ENCODE results near the gene STMND1.
"Not testable (repeated sequence)": the region's sequence is repeated elsewhere in the genome, so short reads cannot be mapped to it uniquely, and the experiment has no call there.

The STMND1 gene

DNA sequence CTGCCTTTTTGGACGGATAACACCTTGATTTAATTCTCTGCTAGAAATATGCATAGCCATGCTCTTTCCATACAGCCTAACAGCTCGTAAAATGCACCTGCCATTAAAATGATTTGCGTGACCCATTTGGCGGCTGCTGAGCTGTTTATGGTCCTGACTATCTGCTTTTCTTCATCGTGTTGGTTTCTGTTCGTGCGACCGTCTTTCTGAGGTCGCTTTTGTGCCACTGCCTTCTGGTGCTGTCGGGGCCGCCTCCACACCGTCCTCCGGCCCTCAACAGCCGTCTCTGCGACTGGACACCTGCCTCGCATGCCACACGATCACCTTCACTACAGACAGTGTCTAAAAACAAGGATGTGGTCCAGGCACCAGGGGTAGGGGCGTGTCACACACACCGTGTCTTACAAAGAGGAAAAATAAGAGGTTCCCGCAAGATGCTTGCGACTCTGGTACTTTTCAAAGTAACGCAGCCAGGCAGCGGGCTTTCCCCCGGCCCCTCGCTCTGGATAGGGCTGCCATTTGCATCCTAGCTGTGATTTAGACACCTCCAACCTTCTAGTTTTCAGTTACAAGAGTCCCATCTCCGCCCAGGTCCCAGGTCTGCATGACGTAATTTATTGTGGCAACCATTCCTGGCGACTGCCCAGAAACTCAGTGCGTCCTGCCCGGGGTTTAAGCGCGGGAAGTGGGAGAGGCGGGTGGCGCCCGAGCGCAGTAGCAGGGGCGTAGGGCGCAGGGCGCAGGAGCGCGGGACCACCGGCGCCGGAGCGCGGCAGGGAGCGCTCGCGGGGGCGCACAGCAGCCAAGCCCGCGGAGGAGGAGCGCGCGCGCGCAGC lies at the start of gene STMND1:
STMND1 (plus strand) TSS at position 629 of the 836 bp plus-strand sequence. CDS start 208 bp downstream, outside the sequence.
- no peak for DNase-seq

DNA sequence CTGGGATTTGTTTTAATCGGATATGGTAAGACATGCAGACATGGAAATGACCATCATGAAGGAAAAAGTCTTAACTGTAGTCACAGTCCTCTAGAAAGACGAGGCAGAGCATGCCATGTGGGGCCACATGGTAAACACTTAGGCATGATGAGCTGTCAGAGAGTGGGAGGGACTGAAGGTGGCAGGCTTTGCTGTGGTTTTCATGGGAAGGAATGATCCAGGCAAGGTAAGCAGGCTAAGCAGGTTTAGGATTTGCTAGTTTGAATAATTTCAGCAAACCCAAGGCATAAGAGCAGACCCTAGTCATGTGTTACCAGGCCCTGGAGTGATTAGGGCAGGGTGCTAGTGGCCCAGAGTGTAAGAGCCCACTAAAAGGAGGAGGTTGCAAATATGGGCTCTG lies 47.2 kb upstream of the STMND1 start:
- no peak for DNase-seq

DNA sequence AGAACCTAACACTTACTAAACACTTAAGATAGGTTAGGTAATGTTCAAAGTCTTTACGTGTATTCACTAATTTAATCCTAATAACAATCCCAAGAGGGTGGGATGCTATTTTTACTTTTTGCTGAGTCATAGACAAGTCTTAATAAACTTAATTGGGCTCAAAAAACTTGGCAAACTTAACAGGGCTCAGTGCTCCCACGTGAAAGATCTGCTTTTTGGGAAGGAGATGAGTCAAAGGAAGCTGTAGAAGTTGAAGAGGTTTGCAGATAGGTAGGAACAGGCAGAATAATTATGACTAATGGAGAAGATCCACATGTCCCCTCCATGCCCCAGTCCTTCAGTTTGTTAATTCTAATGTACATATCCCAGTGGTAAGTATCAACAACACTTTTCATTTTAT lies 44.5 kb upstream of the STMND1 start:
- no peak for DNase-seq

DNA sequence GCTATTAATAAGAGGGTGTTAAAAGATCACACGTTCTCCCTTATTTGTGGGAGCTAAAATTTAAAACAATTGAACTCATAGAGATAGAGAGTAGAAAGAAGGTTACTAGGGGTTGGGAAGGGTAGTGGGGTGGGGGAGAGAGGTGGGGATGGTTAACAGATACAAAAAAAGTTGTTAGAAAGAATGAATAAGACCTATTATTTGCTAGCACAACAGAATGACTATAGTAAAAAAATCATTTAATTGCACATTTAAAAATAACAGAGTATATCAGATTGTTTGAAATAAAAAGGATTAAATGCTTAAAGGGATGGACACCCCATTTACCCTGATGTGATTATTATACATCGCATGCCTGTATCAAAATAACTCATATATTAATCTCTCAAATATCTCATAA lies 43.3 kb upstream of the STMND1 start:
- no peak for DNase-seq

DNA sequence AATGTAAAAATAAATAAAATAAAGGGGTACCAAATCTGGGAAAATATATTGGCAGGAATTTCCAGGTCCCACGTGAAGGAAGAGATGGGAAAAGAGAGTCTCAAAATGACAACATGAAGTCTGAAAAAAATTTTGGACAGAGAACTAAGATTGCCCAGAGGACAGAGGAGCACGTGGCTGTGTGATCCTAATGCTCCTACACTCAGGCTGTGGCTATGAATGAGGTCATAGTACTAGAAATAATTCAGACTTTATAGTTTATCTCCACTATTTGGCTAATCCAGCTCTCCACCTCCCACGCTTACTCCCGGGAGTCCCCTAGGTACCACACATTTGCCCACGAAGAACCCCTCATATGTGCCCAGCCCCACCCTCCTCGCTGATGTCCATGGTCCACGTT lies 42.8 kb upstream of the STMND1 start:
- no peak for DNase-seq

DNA sequence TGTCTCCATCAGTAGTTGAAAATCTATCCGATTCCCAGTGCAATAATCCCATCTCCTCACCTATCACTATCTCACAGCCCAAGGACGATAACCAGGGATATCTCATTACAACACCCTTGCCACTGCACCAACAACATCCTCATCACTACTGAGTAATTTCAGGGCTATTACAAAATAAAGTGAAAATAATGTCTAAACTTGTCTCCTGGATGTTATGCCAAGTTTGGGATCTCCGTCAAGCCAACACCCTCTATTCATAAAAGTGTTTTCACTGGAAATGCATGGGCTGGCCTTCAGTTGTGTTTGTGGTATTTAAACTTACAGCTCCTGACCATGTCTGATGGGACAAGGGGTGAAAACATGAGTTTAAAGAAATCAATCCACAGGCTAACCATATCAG lies 42.0 kb upstream of the STMND1 start:
- no peak for DNase-seq

DNA sequence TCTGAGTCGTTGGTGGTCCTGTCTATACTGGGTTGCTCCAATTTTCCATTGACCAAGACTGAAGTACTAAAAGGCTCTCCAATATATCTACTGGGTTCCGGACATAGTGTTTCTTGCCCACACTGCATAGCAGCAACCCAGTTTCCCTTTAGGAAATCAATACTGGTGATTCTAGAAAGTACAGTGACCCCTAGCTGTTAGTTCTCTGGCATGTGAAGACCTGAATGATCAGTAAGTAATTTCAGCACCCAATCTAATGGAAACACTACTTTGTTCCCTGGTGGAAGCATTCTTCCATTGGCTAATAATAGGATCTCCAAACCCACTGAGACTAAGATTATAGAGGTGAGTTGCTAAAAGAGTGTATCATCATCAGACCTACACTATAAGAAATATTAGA lies 40.8 kb upstream of the STMND1 start:
- no peak for DNase-seq

DNA sequence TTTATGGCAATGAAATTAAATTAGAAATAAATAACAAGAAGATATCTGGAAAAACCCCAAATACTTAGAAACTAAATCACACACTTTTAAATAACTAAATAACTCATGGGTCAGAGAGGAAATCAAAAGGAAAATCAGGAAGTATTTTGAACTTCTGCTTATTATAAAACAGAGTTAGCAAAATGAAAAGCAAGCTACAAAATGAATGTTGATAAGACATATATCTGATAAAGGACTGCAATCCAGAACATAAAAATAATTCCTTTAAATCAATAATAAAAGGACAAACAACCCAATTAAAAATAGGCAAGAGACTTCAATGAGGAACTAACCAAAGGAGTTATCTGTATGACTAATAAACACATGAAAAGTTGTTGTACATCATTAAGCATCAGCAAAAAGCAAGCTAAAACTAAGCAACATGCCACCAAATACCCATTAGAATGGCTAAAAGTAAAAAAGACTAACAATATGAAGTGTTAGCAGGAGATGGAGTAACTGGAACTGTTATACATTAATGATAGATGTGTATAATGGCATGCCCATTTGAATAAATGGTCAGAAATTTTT lies 38.9 kb upstream of the STMND1 start:
- no peak for DNase-seq

DNA sequence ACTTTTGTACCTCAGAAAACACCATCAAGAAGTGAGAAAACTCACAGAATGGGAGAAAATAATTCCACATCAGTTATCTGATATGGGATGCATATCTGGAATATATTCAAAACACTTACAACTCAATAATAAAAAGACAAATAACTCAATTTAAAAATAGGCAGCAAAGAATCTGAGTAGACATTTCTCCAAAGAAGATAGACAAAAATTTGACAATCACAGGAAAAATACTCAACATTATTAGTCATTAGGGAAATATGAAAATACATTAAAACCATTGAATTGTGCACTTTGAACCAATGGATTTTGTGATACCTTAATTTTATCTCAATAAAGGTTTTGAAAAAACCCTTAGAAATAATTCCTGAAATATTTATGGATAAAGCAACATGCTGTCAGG lies 36.9 kb upstream of the STMND1 start:
- no peak for DNase-seq

DNA sequence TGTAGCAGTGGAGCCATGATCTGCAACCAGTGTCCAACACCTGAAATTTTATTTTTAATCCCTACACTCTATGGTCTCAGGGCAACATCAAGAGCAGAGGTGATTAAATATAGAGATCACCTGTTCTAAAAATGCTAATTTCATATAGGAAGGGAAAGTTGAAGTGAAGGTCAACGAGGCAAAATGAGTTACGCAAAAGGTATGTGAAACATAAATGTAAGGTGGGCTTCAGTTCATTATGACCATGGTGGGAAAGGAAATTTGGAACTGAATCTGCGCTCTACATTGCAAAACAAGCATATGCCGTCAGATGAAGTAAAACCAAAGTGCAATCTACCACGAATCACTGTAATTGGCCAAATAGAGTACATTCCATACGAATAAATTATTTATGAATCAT lies 35.2 kb upstream of the STMND1 start:
- DNase-seq = no peak

DNA sequence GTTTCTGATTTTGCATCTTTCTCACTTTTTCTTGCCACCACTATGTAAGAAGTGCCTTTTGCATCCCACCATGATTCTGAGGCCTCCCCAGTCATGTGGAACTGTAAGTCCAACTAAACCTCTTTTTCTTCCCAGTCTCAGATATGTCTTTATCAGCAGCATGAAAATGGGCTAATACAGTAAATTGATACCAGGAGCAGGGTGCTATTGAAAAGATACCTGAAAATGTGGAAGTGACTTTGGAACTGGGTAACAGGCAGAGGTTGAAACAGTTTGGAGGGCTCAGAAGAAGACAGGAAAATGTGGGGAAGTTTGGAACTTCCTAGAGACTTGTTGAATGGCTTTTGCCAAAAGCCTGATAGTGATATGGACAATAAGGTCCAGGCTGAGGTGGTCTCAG lies 32.9 kb upstream of the STMND1 start:
- not testable (repeated sequence) for DNase-seq

DNA sequence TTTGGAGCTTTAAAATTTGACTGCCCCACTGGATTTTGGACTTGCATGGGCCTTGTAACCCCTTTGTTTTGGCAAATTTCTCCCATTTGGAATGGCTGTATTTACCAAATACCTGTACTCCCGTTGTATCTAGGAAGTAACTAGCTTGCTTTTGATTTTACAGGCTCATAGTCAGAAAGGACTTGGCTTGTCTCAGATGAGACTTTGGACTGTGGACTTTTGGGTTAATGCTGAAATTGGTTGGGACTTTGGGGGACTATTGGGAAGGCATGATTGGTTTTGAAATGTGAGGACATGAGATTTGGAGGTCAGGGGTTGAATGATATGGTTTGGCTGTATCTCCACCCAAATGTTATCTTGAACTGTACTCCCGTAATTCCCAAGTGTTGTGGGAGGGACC lies 31.4 kb upstream of the STMND1 start:
- not testable (repeated sequence) for DNase-seq

DNA sequence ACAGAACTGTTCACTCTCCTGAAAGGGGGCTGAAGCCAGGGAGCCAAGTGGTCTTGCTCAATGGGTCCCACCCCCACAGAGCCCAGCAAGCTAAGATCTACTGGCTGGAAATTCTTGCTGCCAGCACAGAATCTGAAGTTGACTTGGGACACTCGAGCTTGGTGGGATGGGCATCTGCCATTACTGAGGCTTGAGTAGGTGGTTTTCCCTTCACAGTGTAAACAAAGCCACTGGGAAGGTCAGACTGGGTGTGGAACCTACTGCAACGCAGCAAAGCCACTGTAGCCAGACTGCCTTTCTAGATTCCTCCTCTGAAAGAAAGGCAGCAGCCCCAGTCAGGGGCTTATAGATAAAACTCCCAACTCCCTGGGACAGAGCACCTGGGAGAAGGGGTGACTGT lies 28.3 kb upstream of the STMND1 start:
- not testable (repeated sequence) for DNase-seq

DNA sequence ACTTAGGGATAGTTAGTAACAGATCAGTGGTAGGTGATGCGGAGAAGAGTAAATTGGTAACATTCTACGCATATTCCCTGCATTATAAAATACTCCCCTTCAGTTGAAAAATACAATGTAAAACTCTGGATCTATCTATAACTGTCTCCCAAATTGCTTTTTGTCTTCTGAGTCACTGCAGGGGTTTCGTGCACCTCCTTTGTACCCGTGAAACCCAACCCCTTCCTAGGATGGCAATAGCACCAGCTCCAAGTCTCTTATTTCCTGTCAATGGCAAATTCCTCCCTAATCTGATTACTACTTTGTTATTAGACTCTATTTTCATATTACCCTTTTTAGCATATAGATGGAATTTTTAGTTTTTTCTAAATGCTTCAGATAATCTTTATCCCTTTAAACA lies 20.6 kb upstream of the STMND1 start:
- no peak for DNase-seq

DNA sequence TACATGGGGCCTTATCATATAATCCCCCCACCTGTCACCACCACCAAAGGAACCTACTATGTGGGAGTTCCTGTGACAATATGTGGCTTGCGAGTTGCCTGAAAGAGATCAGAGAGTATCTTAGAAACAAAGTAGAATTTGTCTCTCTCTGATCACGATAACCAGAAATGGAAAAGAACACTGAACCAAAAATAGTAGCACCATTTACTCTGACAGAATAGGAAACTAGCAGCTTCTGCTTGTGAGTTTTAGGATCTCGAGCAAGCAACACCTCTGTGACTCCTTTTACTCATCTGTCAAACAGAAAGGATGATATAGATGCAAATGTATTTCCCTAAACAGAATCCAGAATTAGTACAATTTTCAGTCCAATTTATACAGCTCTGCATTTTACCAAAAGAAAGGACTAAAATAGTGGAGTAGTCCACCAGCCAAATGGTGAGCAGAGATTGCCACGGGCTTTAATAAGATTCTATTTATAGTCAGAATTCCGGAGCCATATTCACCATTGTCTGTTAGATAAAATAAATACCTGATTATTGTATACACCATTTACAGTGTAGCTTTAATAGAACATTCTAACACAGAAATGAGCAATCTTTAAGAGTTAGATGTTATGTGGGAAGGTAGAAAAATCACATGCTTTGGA lies 19.9 kb upstream of the STMND1 start:
- DNase-seq = no peak

DNA sequence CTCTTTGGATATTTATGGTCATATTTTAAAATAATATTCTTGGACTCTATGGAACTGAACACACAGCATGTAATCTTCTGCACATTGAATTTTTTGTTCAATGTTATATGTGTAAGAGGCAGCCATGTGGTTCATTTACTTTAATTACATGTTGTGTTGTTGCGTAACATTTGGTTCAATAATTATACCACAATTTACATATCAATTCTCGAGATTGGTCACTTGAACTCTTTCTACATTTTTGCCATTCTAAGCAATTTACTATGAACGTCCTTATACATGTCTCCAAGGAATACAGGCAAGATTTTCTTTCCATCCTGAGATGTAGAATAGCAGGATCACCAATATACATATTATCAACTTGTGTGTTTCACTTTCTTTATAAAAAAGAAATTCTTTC lies 18.5 kb upstream of the STMND1 start:
- DNase-seq = no peak

DNA sequence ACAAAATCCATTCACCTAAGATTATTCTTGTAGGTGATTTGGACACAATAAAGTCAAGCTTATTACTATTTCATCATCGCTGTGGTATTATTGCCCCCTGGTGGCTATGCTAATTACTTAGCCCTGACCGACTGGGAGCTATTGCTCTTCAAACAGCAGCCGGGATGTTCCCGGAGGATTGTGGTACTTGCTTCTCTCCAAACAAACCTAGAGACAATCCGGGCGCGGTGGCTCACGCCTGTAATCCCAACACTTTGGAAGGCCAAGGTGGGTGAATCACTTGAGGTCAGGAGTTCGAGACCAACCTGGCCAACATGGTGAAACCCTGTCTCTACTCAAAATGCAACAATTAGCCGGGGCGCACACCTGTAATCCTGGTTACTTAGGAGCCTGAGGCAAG lies 15.4 kb upstream of the STMND1 start:
- DNase-seq = no peak

DNA sequence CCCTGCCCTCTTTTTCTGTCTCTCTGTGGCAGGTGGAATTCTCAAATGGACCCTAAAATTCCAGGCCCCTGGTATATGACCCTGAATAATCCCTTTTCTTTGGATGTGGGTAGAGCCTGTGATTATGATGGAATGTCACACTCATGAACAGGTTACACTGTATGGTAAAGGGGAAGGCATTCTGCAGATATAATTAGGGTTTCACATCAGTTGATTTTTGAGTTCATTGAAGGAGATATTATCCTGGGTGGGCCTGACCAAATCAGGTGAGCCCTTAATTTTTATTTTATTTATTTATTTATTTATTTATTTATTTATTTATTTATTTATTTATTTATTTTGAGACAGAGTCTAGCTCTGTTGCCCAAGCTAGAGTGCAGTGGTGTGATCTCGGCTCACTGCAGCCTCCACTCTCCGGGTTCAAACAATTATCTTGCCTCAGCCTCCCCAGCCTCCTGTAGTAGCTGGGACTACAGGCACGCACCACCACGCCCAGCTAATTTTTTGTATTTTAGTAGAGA lies 13.7 kb upstream of the STMND1 start:
- no peak for DNase-seq

DNA sequence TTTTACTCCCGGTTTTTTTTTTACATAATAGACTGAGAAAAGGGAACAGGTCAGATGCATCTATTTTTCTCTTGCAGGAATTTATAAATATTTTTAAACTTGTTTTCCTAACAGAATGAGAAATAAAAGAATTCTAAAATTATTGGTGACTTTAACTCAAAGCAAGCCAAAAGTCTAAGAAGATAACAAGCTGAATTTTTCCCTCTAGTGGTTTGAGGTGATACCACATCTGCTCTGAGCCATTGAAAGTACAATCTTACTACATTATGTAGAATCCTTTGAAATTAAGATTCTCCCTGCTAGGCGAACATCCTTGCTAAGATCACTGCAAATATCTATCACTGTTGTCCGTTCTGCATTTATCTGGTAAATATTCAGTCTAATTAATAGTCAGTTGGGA lies 10.7 kb upstream of the STMND1 start:
- no peak for DNase-seq

DNA sequence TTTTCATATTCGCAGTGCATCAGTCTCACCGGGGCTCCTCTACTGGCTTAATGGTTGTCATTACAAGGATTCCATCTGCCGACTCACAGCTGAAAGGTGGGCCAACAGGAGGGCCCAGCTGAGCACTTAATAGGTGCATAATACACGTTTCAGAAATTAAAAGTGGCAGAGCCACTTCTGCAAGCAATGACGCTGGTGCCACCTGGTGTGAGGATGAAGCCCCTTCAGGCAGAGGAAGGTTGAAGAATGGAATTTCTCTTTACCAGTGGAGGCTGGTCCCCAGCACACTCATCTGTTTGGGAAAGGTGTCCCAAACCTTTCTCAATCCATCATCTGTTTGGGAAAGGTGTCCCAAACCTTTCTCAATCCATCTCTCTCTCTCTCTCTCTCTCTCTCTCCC lies 8.2 kb upstream of the STMND1 start:
- DNase-seq = no peak

DNA sequence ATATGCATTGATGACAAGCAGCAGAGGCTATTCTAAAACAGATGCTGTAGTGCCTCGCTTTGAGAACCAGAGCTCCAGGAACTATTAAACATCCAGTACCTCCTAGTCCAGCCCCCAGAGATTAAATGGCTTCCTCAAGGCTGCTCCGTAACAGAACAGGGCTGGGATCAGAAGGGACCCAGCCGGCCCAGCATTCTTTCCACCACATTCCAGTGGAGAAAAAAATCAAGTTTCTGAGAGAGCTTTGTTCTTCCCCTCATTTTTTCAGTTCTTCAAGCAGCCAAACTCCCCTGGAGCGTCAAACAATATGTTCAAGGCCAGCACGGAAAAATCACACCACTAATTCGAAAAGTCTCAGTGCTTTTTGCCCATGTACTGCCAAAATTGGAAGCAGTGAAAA lies 5.8 kb upstream of the STMND1 start:
- DNase-seq = no peak

DNA sequence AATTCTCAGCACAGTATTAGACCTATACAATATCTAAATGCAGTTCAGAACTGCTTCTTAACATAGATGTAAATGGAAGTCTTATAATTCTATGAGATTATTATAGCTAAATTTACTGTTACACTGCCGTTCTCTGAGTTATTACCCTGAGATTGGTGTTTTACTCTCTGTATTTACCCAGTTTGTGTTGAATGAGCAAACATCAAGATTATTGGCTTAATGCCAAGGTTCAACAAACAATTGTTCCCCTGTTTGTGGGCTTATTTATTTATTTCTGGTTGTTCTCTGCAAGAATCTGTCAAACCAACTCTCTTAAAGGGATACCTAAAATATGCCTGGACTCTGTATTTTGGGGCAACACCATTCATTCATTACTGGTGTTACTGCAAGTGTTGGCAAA lies 5.2 kb upstream of the STMND1 start:
- no peak for DNase-seq

DNA sequence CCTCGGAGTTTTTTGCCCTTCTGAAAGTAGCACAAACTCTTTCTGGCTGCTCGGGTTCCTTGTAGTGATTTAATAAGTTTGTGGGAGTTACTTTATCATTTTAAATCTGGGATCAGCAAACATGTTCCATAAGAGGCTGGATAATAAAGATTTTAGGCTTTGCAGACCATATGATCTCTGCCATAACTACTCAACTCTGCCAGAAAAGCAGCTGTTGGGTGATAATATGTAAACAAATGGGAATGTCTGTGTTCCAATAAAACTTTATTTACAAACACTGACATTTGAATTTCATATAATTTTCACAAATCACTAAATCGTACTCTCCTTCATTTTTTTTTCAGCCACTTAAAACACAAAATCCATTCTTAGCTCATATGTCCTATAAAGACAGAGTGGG lies 3.9 kb upstream of the STMND1 start:
- DNase-seq = no peak

DNA sequence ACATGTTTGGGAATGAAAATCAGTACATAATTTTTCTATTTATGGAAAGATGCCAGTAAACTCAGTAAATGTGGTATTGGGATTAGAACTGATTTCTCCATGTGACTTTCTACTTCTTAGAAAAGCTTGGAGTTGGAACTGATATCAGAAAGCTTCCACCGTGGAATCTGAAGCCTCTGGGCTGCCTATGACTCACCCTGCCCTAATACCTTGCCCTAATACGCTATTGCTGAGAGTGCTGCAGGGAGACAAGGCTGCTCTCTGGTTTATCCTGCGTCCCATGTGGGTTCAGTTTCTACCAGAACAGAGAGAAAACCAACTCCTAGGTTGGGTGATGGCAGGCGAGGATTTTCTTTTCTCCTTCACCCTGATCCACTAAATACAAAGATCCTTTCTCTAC lies 3.3 kb upstream of the STMND1 start:
- DNase-seq = no peak

All from NCI-H2107 (cell line).